Immature natural killer cell (primary cell): Measurements from ENCODE around the gene GNAL. TPM values are rescaled to one million over a fixed set of nuclear protein-coding genes. Genes with fewer than 3 reads are reported as not detected.

ENCODE experiments used
- DNase-seq, 3 donors: peaks; one replicate each; pipeline ENCODE4 v3.0.0; 2022; ENCODE audit warnings: mixed read lengths in 1 of 3
- H3K27ac Mint-ChIP-seq, 6 donors: one replicate each; pipeline ENCODE4 v1.8.0; 2020; ENCODE audit warnings: mixed read lengths in 6 of 6, mild to moderate bottlenecking in 5 of 6, inconsistent platforms in 4 of 6, moderate library complexity in 3 of 6
- H3K27me3 Mint-ChIP-seq, 3 donors: one replicate each; pipeline ENCODE4 v1.8.0; 2020 to 2021; ENCODE audit warnings: low read depth in 3 of 3, mild to moderate bottlenecking in 3 of 3, mixed read lengths in 3 of 3, moderate library complexity in 3 of 3, inconsistent platforms in 1 of 3
- H3K36me3 Mint-ChIP-seq, 3 donors: one replicate each; pipeline ENCODE4 v1.8.0; 2020; ENCODE audit warnings: mixed read lengths in 3 of 3, inconsistent platforms in 2 of 3, mild to moderate bottlenecking in 2 of 3
- H3K4me1 Mint-ChIP-seq, 2 donors: one replicate each; pipeline ENCODE4 v1.8.0; 2020; ENCODE audit warnings: inconsistent platforms in 2 of 2, mild to moderate bottlenecking in 2 of 2, mixed read lengths in 2 of 2, moderate library complexity in 1 of 2
- H3K4me3 Mint-ChIP-seq, 5 donors: one replicate each; pipeline ENCODE4 v1.8.0; 2020; ENCODE audit warnings: mild to moderate bottlenecking in 5 of 5, mixed read lengths in 5 of 5, inconsistent platforms in 3 of 5, moderate library complexity in 3 of 5
- H3K9me3 Mint-ChIP-seq, 6 donors: one replicate each; pipeline ENCODE4 v1.8.0; 2020; ENCODE audit warnings: mild to moderate bottlenecking in 6 of 6, mixed read lengths in 6 of 6, inconsistent platforms in 4 of 6, moderate library complexity in 3 of 6
- polyA plus RNA-seq, 3 donors: library from polyadenylated mRNA; unstranded; fragments of 300-500 nt; fragmentation: Illumina TruSeq; gene quantifications; one replicate each; pipeline ENCODE4 v1.2.3, GENCODE V29; 2021

The GNAL gene
- polyA plus RNA-seq, 3 donors from 2014 or later, result 4.1 to 4.9 (median 4.2) TPM

DNA sequence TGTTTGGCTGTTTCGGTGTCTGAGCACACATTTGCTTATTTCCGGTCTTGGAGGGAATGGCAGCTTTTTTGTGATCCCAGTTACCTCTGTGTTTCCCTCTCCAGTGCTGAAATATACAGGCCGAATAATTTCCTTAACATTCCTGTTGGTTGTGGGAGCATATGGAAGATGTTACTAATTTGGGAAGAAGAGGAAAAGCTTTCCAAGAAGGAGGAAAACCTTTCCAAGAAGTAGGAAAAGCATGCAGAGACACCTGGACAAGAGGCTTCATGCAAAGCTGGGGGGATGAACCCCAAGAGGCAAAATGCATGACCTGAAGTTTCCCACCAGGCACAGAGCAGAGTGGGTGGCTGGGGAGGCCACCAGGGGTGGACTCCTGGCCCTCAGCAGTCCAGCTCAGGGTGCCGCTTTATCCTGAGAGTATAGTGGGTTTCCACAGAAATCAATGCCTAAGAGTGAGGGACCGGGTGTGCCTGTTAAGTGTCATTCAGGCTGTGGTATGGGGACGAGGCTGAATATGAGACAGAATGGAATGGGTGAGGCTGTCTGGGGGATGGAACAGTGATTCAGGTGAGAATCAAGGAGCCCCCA lies 25.5 kb upstream of the GNAL start:
- Mint-ChIP-seq H3K36me3 (no peaks in the 10 kb centered on the region), H3K9me3 (no peaks in the 10 kb centered on the region), H3K27ac (no peak overlapping the region), H3K27me3 (peaks cover 0 to 3% (median 0%) of the 10 kb centered on the region in 3 donors), H3K4me3 (no peak overlapping the region), H3K4me1 (no peaks in the 10 kb centered on the region)
- DNase-seq, result no peak

DNA sequence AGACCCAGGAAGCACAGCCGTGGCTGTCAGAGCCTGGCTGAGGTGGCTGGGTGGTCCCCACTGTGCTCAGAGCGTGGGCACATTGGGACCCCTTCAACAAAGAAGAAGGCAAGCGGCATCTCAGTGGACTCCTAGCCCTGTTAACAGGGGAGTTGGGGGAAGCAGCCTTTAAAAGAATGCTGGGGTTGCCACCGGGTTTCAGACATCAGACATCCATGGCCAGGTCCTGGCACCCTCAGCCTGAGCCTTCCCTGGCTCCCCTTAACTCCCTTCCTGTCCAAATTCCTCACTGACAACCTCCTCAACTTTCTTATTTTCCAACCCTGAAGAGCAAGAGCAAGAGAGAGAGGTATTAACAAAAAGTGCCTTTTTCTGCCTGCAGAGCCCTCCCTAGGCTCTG lies 24.8 kb upstream of the GNAL start:
- no peaks in the 10 kb centered on the region for H3K4me1 Mint-ChIP-seq
- H3K36me3 Mint-ChIP-seq, result no peaks in the 10 kb centered on the region
- DNase-seq, result no peak
- no peak overlapping the region for H3K4me3 Mint-ChIP-seq
- peaks cover 0 to 4% (median 0%) of the 10 kb centered on the region in 3 donors for H3K27me3 Mint-ChIP-seq
- no peaks in the 10 kb centered on the region for H3K9me3 Mint-ChIP-seq
- H3K27ac Mint-ChIP-seq, result no peak overlapping the region

DNA sequence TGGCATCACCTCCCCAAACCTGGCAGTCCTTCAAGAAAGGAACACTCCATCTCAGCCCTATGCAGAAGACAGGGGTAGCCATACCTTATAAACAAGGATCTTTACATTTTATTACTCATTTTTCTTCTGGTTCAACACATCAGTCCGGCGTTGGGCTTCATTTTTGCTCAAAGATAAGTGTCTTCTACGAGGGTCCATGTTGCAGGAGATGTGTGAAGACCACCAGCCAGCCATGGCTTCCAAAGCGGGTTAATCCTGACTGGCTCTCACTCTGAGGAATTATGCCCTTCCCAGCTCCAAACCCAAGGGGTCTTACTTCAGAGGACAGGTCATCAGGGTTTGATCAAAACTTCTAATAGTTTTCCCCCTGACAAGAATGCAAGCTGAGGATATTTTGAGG lies 23.9 kb upstream of the GNAL start:
- no peaks in the 10 kb centered on the region for H3K9me3 Mint-ChIP-seq
- H3K36me3 Mint-ChIP-seq, result no peaks in the 10 kb centered on the region
- no peak overlapping the region for H3K27ac Mint-ChIP-seq
- no peak for DNase-seq
- H3K4me3 Mint-ChIP-seq, result no peak overlapping the region
- H3K27me3 Mint-ChIP-seq, result peaks cover 0 to 4% (median 2%) of the 10 kb centered on the region in 3 donors
- no peaks in the 10 kb centered on the region for H3K4me1 Mint-ChIP-seq

DNA sequence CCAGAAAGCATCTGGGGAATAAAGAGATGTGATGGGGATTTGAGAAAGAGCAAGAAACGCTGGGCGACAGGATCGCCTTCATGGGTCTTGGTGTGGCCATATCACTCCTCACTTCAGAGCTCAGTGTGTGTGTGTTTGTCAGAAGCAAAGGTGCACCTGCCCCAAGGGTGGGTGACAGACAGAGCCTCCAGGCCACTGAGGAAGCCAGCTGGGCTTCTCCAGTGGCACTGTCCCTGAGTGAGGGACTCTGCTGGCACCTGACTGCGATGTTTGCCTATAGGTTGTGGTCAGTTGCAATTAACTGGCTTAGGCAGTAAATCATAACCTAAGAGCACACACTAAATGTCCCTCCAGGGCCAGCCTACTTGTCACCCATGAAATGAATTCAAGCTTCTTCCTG lies 23.5 kb upstream of the GNAL start:
- Mint-ChIP-seq H3K4me1 (no peaks in the 10 kb centered on the region), H3K27ac (no peak overlapping the region), H3K9me3 (no peaks in the 10 kb centered on the region), H3K36me3 (no peaks in the 10 kb centered on the region), H3K27me3 (peaks cover 0 to 4% (median 2%) of the 10 kb centered on the region in 3 donors), H3K4me3 (no peak overlapping the region)
- no peak for DNase-seq

DNA sequence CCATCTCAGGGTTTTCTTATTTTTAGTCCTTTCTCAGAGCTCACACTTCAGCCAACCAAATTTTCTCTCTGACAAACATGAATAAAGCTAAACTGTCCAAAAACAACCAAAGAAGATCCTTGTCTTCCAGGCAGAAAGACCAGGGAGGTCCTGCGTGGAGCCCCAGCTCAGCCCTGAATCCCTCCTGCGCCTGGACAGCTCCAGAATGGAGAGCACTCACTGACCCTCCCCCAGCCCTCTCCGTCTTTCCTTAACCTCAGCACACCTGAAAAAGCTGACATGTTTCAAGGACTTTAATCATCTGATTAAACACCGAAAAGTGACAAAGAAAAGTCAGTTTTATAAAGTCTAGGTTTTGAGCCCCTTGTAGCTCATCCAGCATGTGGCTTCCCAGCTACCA lies 22.9 kb upstream of the GNAL start:
- DNase-seq, result no peak
- Mint-ChIP-seq H3K9me3 (no peaks in the 10 kb centered on the region), H3K27ac (no peak overlapping the region), H3K27me3 (peaks cover 0 to 4% (median 2%) of the 10 kb centered on the region in 3 donors), H3K4me3 (no peak overlapping the region), H3K4me1 (no peaks in the 10 kb centered on the region), H3K36me3 (no peaks in the 10 kb centered on the region)

DNA sequence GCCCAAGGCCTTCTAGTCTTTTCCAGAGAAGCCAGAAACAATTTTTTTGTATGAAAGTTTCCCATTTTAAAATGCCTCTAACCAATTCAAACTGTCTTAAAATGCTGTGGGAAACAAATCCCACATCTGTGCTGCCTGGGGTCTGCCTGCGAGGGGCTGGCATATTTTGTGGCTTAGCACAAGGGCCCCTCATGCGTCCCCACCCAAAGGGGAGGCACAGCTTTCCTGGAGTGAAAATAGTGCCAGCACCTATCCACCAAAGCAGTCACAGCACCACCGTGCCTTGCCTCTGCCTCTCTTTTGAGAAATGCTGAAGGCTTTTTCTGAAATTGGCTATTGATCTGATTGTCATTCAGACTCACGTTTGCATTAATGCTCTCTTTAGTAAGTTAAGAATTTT lies 22.2 kb upstream of the GNAL start:
- DNase-seq, result no peak
- Mint-ChIP-seq H3K4me3 (no peak overlapping the region), H3K36me3 (no peaks in the 10 kb centered on the region), H3K9me3 (no peaks in the 10 kb centered on the region), H3K27ac (no peak overlapping the region), H3K27me3 (peaks cover 0 to 5% (median 2%) of the 10 kb centered on the region in 3 donors), H3K4me1 (no peaks in the 10 kb centered on the region)

DNA sequence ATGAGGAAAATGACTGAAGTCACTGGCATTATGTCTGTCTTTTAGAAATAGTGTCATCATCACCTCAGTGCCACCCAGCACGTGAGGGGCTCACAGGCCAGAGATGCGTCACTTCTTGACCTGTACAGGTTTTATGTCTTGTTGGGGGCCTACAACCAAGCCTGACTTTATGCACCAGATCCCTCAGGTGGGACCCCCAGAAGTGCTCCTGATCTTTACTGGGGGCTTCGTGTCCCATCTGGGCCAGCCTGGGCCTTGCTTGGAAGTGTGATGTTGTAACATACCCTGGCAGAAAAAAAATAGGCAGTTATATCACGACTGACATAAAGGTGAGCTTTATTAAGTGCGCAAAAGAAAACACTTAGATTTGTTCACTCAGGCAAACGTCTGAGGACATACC lies 21.5 kb upstream of the GNAL start:
- H3K4me3 Mint-ChIP-seq, result no peak overlapping the region
- H3K27ac Mint-ChIP-seq, result no peak overlapping the region
- H3K36me3 Mint-ChIP-seq, result no peaks in the 10 kb centered on the region
- H3K27me3 Mint-ChIP-seq, result peaks cover 0 to 5% (median 2%) of the 10 kb centered on the region in 3 donors
- no peaks in the 10 kb centered on the region for H3K9me3 Mint-ChIP-seq
- H3K4me1 Mint-ChIP-seq, result no peaks in the 10 kb centered on the region
- DNase-seq, result no peak

DNA sequence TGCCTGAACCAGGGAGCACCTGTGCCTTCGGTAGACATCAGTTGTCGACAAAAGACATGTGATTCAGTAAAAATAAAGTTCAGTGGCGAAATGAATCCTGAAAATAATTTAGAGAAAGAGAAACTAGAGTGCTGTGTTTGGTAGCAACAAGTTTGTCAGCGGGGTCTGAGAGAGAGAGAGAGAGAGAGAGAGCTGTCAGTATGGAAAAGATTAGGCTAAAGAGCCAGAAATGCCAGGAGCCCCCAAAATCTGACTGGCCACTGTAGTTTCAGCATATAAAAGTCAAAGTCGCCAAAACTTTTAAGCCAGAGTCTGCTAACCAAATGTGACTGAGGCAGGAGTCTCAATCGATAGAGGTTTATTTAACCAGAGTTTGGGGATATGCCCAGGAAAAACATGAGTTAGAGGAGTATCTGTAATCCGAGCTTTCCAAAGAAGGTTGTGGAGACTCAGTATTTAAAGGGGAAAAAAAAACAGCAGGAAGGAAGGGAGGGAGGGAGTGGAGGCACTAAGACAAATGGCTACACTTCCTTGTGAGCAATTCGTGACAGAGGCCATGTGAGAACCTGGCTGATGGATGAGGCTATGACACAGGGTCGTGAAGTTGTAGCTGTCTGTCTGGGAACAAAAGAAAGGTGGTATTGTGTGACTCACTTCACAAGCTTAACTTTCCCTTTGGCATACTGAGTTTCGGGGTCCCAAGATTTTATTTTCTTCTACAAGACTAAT lies 20.5 kb upstream of the GNAL start:
- Mint-ChIP-seq H3K27ac (no peak overlapping the region), H3K36me3 (no peaks in the 10 kb centered on the region), H3K4me1 (no peaks in the 10 kb centered on the region), H3K9me3 (peaks cover 0 to 1% (median 0%) of the 10 kb centered on the region in 6 donors), H3K27me3 (peaks cover 0 to 5% (median 2%) of the 10 kb centered on the region in 3 donors), H3K4me3 (no peak overlapping the region)
- DNase-seq, result no peak

DNA sequence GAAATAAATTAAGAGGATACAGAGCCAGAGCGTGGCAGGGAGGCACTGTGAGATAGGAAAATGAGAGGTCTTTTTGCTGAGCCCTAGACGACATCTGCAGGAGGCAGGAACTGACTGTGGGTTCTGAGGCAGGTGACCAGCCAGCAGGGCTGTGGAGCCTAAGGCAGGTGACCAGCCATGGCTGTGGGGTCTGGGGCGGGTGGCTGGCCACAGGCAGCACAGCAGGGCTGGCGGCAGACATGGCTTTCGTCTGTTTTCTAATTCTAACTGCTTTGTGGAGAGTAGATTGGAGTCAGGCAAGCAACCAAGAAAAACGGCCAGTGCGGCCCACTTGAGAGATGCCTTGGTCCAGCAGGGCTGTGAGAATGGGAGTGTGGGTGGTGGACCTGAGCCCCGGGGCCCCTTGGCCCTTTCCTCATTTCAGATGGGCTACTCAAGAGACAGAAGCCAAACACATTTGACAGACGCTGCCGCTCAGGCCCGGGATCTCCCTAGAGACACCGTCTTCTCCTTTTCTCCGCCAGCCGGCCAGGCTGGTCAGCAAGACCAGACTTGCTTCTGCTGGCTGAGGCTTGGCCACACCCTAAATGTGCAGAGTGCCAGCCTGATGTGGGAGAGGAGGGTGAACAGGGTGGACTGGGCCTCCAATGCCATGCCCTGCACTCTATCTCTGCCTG lies 19.7 kb upstream of the GNAL start:
- no peak for DNase-seq
- H3K27ac Mint-ChIP-seq, result no peak overlapping the region
- no peak overlapping the region for H3K4me3 Mint-ChIP-seq
- H3K36me3 Mint-ChIP-seq, result no peaks in the 10 kb centered on the region
- peaks cover 0 to 1% (median 0%) of the 10 kb centered on the region in 6 donors for H3K9me3 Mint-ChIP-seq
- H3K4me1 Mint-ChIP-seq, result no peaks in the 10 kb centered on the region
- H3K27me3 Mint-ChIP-seq, result peaks cover 0 to 5% (median 2%) of the 10 kb centered on the region in 3 donors

DNA sequence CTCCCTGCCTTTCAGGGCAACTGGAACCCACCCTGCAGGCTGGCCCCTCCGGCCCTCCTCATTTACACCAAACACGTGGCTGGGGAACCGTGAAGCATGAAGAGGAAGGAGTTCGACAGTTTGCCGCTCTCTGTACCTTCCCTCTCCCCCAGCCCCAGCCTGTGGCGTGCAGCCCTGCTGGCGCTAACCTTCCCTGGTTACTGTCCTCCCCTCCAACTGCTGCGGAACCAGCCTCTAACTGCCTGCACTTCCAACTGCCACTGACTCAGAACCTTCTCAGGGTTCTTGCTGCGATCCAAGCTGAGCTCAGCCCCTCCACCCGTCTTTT lies 19.2 kb upstream of the GNAL start:
- Mint-ChIP-seq H3K27me3 (peaks cover 0 to 5% (median 4%) of the 10 kb centered on the region in 3 donors), H3K4me3 (no peak overlapping the region), H3K9me3 (peaks cover 0 to 1% (median 0%) of the 10 kb centered on the region in 6 donors), H3K27ac (no peak overlapping the region), H3K4me1 (no peaks in the 10 kb centered on the region), H3K36me3 (no peaks in the 10 kb centered on the region)
- no peak for DNase-seq

DNA sequence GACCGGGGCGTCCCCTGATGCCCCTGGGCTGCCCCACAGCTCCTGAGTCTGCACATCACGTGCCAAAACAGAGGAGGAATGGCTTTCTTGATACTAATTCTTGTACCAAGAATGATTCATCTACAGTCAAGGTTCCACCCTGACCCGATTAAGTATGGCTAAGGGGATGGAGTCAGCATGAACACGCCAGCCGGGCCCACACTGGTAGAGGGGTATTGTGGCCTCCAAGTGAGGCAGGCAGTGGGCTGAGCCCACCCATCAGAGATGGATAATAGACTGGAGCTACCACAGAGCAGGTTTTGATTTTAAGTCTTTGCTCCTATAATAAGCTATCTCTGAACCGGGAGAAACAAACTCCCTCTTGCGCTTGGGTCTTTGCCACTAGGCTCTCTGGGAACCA lies 17.9 kb upstream of the GNAL start:
- Mint-ChIP-seq H3K27me3 (peaks cover 0 to 6% (median 5%) of the 10 kb centered on the region in 3 donors), H3K36me3 (no peaks in the 10 kb centered on the region), H3K27ac (no peak overlapping the region), H3K4me1 (no peaks in the 10 kb centered on the region), H3K4me3 (no peak overlapping the region), H3K9me3 (peaks cover 0 to 1% (median 0%) of the 10 kb centered on the region in 6 donors)
- no peak for DNase-seq

DNA sequence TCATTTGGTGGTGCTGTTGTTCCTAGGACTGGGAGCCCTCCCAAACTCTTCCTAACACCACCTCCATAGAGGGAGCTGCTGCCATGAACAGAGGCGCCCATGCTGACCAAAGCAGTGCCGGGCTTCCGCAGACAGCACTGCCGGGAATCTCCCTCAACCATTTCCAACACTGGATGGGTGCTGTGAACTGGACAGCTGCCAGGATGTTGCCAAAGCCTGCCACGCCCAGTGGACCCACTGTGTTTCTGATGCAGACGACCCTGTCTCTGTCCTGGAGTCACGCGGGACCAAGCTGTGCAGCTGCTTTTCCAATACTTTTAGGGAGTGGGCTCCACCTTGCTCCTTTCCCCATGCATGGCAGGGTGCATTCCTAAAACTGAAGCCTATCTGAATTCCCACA lies 16.9 kb upstream of the GNAL start:
- no peaks in the 10 kb centered on the region for H3K4me1 Mint-ChIP-seq
- peaks cover 0 to 6% (median 3%) of the 10 kb centered on the region in 3 donors for H3K27me3 Mint-ChIP-seq
- no peak overlapping the region for H3K27ac Mint-ChIP-seq
- H3K4me3 Mint-ChIP-seq, result no peak overlapping the region
- DNase-seq, result no peak
- H3K9me3 Mint-ChIP-seq, result peaks cover 0 to 1% (median 0%) of the 10 kb centered on the region in 6 donors
- no peaks in the 10 kb centered on the region for H3K36me3 Mint-ChIP-seq

DNA sequence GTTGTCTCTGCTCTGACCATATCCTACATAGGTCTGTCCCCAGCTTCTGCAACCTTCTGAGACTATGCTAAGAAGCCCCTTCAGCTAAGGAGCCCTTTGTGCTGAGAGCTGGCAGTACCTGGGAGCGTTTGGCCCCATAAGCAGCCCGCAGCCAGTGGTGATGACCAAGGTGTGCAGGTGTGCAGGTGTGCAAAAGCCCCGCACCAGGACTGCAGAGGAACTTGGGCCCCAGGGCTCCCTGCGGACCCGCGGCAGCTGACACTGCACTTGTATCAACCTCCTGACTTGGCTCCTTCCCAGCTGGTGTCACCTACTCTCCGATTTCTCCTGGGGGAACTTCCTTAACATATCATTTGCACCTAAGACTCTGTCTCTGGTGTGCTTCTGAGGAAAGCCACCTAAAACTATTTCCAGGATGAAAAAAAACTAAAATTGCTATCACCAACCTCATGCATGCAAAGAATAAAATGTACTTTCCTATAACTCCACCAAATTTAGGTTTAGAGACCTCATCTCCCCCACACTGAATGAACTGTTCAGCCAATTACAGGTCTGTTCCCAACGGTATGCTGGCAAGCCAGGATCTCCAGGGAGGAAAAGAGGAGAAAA lies 16.1 kb upstream of the GNAL start:
- Mint-ChIP-seq H3K4me1 (no peaks in the 10 kb centered on the region), H3K9me3 (peaks cover 0 to 1% (median 0%) of the 10 kb centered on the region in 6 donors), H3K27me3 (peaks cover 0 to 6% (median 3%) of the 10 kb centered on the region in 3 donors)

DNA sequence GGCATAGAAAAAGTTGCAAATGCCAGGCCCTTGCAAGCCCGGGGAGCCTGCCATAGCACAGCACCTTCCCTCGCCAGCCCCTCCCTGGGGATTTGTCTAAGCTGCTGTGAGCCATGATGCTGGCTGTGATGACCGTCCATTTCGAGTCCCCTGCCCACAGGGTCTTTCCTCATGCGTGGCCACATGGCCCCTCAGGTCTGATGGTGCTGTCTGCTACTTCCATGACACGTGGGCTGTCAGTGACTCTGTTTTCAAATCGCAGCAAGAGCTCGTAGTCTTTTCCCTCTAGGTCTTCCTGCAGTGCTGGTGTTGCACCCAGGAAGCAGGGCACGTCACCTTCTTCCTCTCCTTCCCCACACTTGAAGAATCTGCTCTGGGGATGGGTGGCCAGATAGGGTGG lies 15.5 kb upstream of the GNAL start:
- no peak overlapping the region for H3K4me3 Mint-ChIP-seq
- no peak for DNase-seq
- H3K36me3 Mint-ChIP-seq, result no peaks in the 10 kb centered on the region
- no peak overlapping the region for H3K27ac Mint-ChIP-seq
- H3K4me1 Mint-ChIP-seq, result no peaks in the 10 kb centered on the region
- peaks cover under 1 to 6% (median 4%) of the 10 kb centered on the region in 3 donors for H3K27me3 Mint-ChIP-seq
- H3K9me3 Mint-ChIP-seq, result peaks cover 0 to 1% (median 0%) of the 10 kb centered on the region in 6 donors

More for the DNA sequence above, 16.1 kb upstream of the GNAL start:
- Mint-ChIP-seq H3K27ac (no peak overlapping the region), H3K4me3 (no peak overlapping the region), H3K36me3 (no peaks in the 10 kb centered on the region)
- no peak for DNase-seq
